GM12873 (cell line): Measurements from ENCODE around the gene PKD1L1.

Experiments used
- CTCF ChIP-seq: IDR thresholded peaks from 2 replicates; pipeline ENCODE4 v1.5.1; 2012; ENCODE audit warnings: low read depth, mild to moderate bottlenecking, moderate library complexity, low read length, control low read depth; ENCODE audit not compliant: insufficient read depth; ENCODE audit errors: missing control alignments

PKD1L1 gene

GRCh38 chr7:47783456-47784223 lies 164.6 kb downstream of the PKD1L1 start:
- TF ChIP-seq CTCF, result no peak

DNA sequence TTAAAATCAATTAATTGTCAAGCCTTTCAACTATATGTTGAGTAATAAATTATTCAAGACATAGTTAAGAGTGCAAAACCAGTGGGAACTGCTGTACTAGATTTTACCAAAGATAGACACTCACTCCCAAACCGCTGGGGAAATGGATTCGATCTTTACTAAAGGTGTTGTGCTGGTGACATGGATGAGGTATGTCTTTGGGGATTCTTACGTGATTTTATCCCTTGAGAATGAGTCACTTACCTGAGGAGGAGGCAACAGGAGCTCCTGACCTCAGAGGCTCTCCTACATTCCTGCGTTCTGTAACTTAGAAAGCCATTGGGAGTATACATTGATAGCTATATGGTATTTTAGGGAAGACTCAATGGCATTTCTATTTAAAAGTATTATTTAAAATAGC lies 165.5 kb downstream of the PKD1L1 start:
- no peak for TF ChIP-seq CTCF

- TF ChIP-seq CTCF, result no peak
Measured at GRCh38 chr7:47782022-47782421, 166.2 kb downstream of the PKD1L1 start.

GRCh38 chr7:47780555-47780954 lies 167.7 kb downstream of the PKD1L1 start:
- TF ChIP-seq CTCF, result no peak

GRCh38 chr7:47779341-47779771 lies 168.9 kb downstream of the PKD1L1 start:
- no peak for TF ChIP-seq CTCF

DNA sequence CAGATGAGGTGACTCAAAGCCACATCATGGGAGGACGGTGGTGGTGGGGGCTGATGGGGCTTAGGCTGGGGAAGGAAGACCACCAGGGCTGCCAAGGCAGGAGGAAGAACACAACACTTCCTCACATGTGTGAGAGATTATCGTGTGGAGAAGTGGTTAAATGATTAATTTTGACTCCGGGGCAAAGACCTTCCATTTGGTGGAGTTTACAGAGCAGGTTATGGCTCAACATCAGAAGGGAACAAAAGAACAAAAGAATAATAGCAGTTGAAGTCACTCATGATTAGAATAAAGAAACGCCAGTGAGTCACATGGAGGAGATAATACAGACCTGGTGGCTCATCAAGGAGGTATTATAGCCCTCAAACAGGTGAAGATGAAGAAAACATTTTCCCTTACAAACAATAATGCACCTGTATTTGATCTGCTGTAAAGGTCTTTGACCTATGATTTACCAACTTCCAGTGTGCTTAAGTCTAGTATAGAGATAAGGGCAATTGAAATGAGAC lies 170.1 kb downstream of the PKD1L1 start:
- TF ChIP-seq CTCF, result no peak

- no peak for TF ChIP-seq CTCF
Measured at GRCh38 chr7:47777531-47778152, 170.6 kb downstream of the PKD1L1 start.
